CD4-positive, alpha-beta T cell (primary cell): ENCODE results near the gene ITPRIPL2. TPM values are rescaled to one million over a fixed set of nuclear protein-coding genes. Genes with fewer than 3 reads are reported as not detected.

ENCODE experiments used
- ATAC-seq: fragments of 200-7000 bp; cut with Tn5 transposase; one replicate; pipeline ENCODE4 v1.10.0; 2022; ENCODE audit warnings: mild to moderate bottlenecking; ENCODE audit not compliant: poor library complexity
- CTCF ChIA-PET: fragments of 350-600 bp; sonication (Branson Sonifier 250); formaldehyde crosslinking; loops from one replicate; lab custom pipeline; 2021; ENCODE audit warnings: antibody characterized with exemption, inconsistent platforms; lab: Charles Lee
- POLR2A ChIA-PET: fragments of 350-600 bp; sonication (Branson Sonifier 250); formaldehyde crosslinking; loops from one replicate; lab custom pipeline; 2021; ENCODE audit warnings: antibody characterized with exemption, inconsistent platforms; lab: Charles Lee
- DNase-seq, 14 experiments: peaks; one replicate each; pipeline ENCODE4 v3.0.0-alpha.2; 2013 to 2020; ENCODE audit warnings: mixed read lengths in 2 of 14
- H3K27ac ChIP-seq, 2 donors: one replicate each; pipeline versions ENCODE4 v1.5.1 to v1.7.0; 2013; ENCODE audit warnings: low read length in 2 of 2, low read depth in 1 of 2, mild to moderate bottlenecking in 1 of 2
- H3K27me3 ChIP-seq, 2 experiments: 1 replicate in 1 of 2; 2 replicates in 1 of 2; pipeline versions ENCODE4 v1.6.1 to v1.7.0; 2013; ENCODE audit warnings: low read length in 2 of 2, control low read depth in 1 of 2, mild to moderate bottlenecking in 1 of 2, moderate library complexity in 1 of 2; ENCODE audit not compliant: insufficient read depth in 2 of 2, control insufficient read depth in 1 of 2
- H3K36me3 ChIP-seq: one replicate; pipeline ENCODE4 v1.6.1; 2013; ENCODE audit warnings: low read length, control low read depth; ENCODE audit not compliant: insufficient read depth
- H3K4me1 ChIP-seq: one replicate; pipeline ENCODE4 v1.6.1; 2013; ENCODE audit warnings: low read length, control low read depth; ENCODE audit not compliant: insufficient read depth
- H3K4me3 ChIP-seq: one replicate; pipeline ENCODE4 v1.5.1; 2013; ENCODE audit warnings: mild to moderate bottlenecking, low read length, moderate library complexity
- H3K9me3 ChIP-seq, 2 experiments: 1 replicate in 1 of 2; 2 replicates in 1 of 2; pipeline versions ENCODE4 v1.6.1 to v1.7.0; 2013; ENCODE audit warnings: low read length in 2 of 2, mild to moderate bottlenecking in 2 of 2, control low read depth in 1 of 2, moderate library complexity in 1 of 2; ENCODE audit not compliant: control insufficient read depth in 1 of 2, insufficient read depth in 1 of 2
- H3K27ac Mint-ChIP-seq: one replicate; pipeline ENCODE4 v1.8.0; 2020; ENCODE audit warnings: mixed read lengths
- H3K27me3 Mint-ChIP-seq: one replicate; pipeline ENCODE4 v1.8.0; 2021; ENCODE audit warnings: mixed read lengths
- H3K36me3 Mint-ChIP-seq: one replicate; pipeline ENCODE4 v1.8.0; 2021; ENCODE audit warnings: low read depth, mixed read lengths
- H3K4me1 Mint-ChIP-seq: one replicate; pipeline ENCODE4 v1.8.0; 2021; ENCODE audit warnings: low read depth, mixed read lengths
- H3K4me3 Mint-ChIP-seq: one replicate; pipeline ENCODE4 v1.8.0; 2020; ENCODE audit warnings: mild to moderate bottlenecking, mixed read lengths
- H3K9me3 Mint-ChIP-seq: one replicate; pipeline ENCODE4 v1.8.0; 2020; ENCODE audit warnings: mixed read lengths
- intact Hi-C, 2 experiments: fragments of 100-400 bp; cut with DNase I in 1 of 2; cut with micrococcal nuclease in 1 of 2; formaldehyde crosslinking; loops; one replicate each; pipeline versions ENCODE4 v1.15.1 to v1.9.0; 2023 to 2025; cut with DNase I, micrococcal nuclease
- total RNA-seq, 174 experiments: library from RNA in 2 of 174; stranded (reverse) in 2 of 174; gene quantifications; one replicate each; pipeline ENCODE4 v1.2.3 and lab custom pipeline; 2021 to 2026
- TF ChIP-seq, protein P1 (sequence below): fragments of 200-600 bp; IDR thresholded peaks from one replicate; pipeline ENCODE4 v1.8.0; 2022; ENCODE audit warnings: antibody characterized with exemption, mild to moderate bottlenecking

Gene ITPRIPL2
- total RNA-seq, 2 experiments from 2014 or later: 0.31 to 0.36 TPM

DNA sequence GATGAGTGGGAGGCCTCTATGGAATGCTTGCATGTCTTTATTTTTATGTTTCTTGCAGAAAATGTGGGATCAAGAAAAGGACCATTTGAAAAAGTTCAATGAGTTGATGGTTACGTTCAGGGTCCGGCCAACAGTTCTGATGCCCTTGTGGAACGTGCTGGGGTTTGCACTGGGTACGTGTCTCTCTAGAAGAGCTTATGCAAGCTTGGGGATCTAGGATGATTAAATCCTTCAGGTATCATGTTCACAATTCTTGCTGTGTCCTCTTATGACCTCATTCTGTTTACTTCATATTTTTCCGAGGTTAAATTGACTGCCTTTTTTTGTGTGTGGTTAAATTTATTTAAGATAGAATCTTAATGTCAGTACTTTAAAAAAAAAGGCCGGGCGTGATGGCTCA lies 39.9 kb upstream of the ITPRIPL2 start:
- DNase-seq (no peak), ATAC-seq (no peak)
- Histone ChIP-seq H3K27me3 (no peaks in the 10 kb centered on the region), H3K4me3 (no peak overlapping the region), H3K4me1 (no peaks in the 10 kb centered on the region), H3K27ac (no peak overlapping the region), H3K36me3 (peaks cover 26% of the 10 kb centered on the region), H3K9me3 (no peaks in the 10 kb centered on the region)
- no peak overlapping the region for H3K27ac Mint-ChIP-seq
- H3K9me3 Mint-ChIP-seq: no peaks in the 10 kb centered on the region
- H3K4me3 Mint-ChIP-seq: no peak overlapping the region
- ChIA-PET CTCF (interaction anchor here (1.2 kb wide), 1 partner anchor 484 kb away, joined by 3 read pairs; no protein-coding TSS in a partner anchor), POLR2A (no interaction called here)
- H3K27me3 Mint-ChIP-seq: no peaks in the 10 kb centered on the region
- peaks cover 2% of the 10 kb centered on the region for H3K4me1 Mint-ChIP-seq
- TF ChIP-seq, protein P1, sequence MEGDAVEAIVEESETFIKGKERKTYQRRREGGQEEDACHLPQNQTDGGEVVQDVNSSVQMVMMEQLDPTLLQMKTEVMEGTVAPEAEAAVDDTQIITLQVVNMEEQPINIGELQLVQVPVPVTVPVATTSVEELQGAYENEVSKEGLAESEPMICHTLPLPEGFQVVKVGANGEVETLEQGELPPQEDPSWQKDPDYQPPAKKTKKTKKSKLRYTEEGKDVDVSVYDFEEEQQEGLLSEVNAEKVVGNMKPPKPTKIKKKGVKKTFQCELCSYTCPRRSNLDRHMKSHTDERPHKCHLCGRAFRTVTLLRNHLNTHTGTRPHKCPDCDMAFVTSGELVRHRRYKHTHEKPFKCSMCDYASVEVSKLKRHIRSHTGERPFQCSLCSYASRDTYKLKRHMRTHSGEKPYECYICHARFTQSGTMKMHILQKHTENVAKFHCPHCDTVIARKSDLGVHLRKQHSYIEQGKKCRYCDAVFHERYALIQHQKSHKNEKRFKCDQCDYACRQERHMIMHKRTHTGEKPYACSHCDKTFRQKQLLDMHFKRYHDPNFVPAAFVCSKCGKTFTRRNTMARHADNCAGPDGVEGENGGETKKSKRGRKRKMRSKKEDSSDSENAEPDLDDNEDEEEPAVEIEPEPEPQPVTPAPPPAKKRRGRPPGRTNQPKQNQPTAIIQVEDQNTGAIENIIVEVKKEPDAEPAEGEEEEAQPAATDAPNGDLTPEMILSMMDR: no peak
- peaks cover 57% of the 10 kb centered on the region for H3K36me3 Mint-ChIP-seq
- intact Hi-C loops: loop anchor here in 1 of 2 experiments (10.0 kb wide), 1 partner anchor 109 kb away; no protein-coding TSS in a partner anchor

GRCh38 chr16:19075511-19075910 lies 38.3 kb upstream of the ITPRIPL2 start:
- peaks cover 29% of the 10 kb centered on the region for H3K36me3 ChIP-seq
- Mint-ChIP-seq H3K9me3 (no peaks in the 10 kb centered on the region), H3K36me3 (peaks cover 69% of the 10 kb centered on the region), H3K4me3 (no peak overlapping the region), H3K4me1 (no peaks in the 10 kb centered on the region), H3K27me3 (no peaks in the 10 kb centered on the region), H3K27ac (no peak overlapping the region)
- POLR2A ChIA-PET: no interaction called here
- no peaks in the 10 kb centered on the region for H3K4me1 ChIP-seq
- DNase-seq (no peak), ATAC-seq (no peak)
- H3K4me3 ChIP-seq: no peak overlapping the region
- H3K27me3 ChIP-seq: no peaks in the 10 kb centered on the region
- TF ChIP-seq, protein P1: no peak
- no peaks in the 10 kb centered on the region for H3K9me3 ChIP-seq
- H3K27ac ChIP-seq: no peak overlapping the region
- CTCF ChIA-PET: interaction anchor here (0.7 kb wide), 1 partner anchor 24 kb away, joined by 3 read pairs; no protein-coding TSS in a partner anchor
- intact Hi-C loops: loop anchor here in 1 of 2 experiments (10.0 kb wide), 1 partner anchor 111 kb away; no protein-coding TSS in a partner anchor

DNA sequence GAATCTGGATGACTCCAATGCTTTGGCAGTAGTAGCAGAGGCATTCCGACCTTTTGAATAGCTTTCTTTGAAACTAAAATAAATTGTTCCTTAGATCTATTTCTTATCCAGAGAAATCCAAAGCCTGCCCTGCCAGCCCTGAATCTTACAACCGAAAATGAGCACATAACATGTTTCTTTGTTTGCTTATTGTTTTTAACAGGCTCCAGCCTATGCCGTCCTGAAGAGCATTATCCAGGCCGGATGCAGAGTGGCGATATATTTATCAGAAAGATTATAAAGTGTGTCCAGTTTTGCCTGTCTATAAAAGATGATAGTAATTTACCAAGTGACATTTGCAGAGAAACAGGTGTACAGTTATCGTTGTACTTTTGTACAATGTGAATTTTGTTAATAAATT lies 35.9 kb upstream of the ITPRIPL2 start:
- H3K36me3 Mint-ChIP-seq: peaks cover 72% of the 10 kb centered on the region
- CTCF ChIA-PET: no interaction called here

More for the DNA sequence above, 35.9 kb upstream of the ITPRIPL2 start:
- POLR2A ChIA-PET: no interaction called here
- H3K4me1 ChIP-seq: no peaks in the 10 kb centered on the region
- no peaks in the 10 kb centered on the region for H3K9me3 Mint-ChIP-seq
- TF ChIP-seq, protein P1: no peak
- no peak overlapping the region for H3K4me3 Mint-ChIP-seq
- no peaks in the 10 kb centered on the region for H3K27me3 ChIP-seq
- intact Hi-C loops: loop anchor here in 1 of 2 experiments (10.0 kb wide), 1 partner anchor 113 kb away; no protein-coding TSS in a partner anchor
- DNase-seq (no peak), ATAC-seq (no peak)
- no peaks in the 10 kb centered on the region for H3K9me3 ChIP-seq
- no peak overlapping the region for H3K27ac ChIP-seq
- H3K36me3 ChIP-seq: peaks cover 29% of the 10 kb centered on the region
- no peak overlapping the region for H3K27ac Mint-ChIP-seq
- H3K4me1 Mint-ChIP-seq: no peaks in the 10 kb centered on the region
- H3K27me3 Mint-ChIP-seq: no peaks in the 10 kb centered on the region
- no peak overlapping the region for H3K4me3 ChIP-seq
